ENCODE data around the gene EPHA3. TPM values are rescaled to one million over a fixed set of nuclear protein-coding genes. Genes with fewer than 3 reads are reported as not detected.

The EPHA3 gene
- total RNA-seq, 1 experiment from 2014 or later, result 0.74 TPM

DNA sequence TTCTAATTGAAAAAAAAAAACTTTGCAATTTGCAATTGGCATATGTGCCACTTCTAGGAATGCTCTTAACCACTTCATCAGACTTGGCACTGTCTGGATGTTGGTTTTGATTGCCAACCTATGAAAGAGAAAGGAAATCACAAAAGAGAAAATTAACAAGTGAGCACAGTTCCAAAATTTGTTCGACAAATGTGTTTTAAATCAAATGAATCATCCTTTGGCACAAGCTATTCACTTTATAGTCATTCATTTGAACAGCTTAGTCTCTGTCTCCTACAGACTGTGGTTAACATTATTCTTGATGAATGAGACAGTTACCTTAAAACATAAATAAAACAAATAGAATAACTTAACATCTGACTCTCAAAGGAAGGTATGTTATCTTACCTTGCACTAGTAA lies 265.0 kb downstream of the EPHA3 start:
- DNase-seq (ENCODE audit: low spot score) (no peak), ATAC-seq (no peak)
- peaks cover 7% of the 10 kb centered on the region for H3K36me3 Mint-ChIP-seq
- ChIA-PET CTCF (no interaction called here), POLR2A (no interaction called here)
- TF ChIP-seq, protein P1, sequence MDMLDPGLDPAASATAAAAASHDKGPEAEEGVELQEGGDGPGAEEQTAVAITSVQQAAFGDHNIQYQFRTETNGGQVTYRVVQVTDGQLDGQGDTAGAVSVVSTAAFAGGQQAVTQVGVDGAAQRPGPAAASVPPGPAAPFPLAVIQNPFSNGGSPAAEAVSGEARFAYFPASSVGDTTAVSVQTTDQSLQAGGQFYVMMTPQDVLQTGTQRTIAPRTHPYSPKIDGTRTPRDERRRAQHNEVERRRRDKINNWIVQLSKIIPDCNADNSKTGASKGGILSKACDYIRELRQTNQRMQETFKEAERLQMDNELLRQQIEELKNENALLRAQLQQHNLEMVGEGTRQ (CRISPR knock-in tag; IDR thresholded peaks at IDR 0.05), result no peak
- TF ChIP-seq ZNF138 (CRISPR knock-in tag; conservative IDR thresholded peaks at IDR 0.05), result no peak
- TF ChIP-seq, protein P2, sequence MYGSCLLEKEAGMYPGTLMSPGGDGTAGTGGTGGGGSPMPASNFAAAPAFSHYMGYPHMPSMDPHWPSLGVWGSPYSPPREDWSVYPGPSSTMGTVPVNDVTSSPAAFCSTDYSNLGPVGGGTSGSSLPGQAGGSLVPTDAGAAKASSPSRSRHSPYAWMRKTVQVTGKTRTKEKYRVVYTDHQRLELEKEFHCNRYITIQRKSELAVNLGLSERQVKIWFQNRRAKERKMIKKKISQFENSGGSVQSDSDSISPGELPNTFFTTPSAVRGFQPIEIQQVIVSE (CRISPR knock-in tag; IDR thresholded peaks at IDR 0.05; ENCODE audit: borderline replicate concordance), result no peak
- TF ChIP-seq, protein P3, sequence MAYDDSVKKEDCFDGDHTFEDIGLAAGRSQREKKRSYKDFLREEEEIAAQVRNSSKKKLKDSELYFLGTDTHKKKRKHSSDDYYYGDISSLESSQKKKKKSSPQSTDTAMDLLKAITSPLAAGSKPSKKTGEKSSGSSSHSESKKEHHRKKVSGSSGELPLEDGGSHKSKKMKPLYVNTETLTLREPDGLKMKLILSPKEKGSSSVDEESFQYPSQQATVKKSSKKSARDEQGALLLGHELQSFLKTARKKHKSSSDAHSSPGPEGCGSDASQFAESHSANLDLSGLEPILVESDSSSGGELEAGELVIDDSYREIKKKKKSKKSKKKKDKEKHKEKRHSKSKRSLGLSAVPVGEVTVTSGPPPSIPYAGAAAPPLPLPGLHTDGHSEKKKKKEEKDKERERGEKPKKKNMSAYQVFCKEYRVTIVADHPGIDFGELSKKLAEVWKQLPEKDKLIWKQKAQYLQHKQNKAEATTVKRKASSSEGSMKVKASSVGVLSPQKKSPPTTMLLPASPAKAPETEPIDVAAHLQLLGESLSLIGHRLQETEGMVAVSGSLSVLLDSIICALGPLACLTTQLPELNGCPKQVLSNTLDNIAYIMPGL (CRISPR knock-in tag; IDR thresholded peaks at IDR 0.05), result no peak
- TF ChIP-seq ZNF671 (CRISPR knock-in tag; IDR thresholded peaks at IDR 0.05), result no peak
- TF ChIP-seq NFE2L1 (CRISPR knock-in tag; IDR thresholded peaks at IDR 0.05), result no peak
- TF ChIP-seq ETV6 (CRISPR knock-in tag; IDR thresholded peaks at IDR 0.05), result no peak
- no peak for TF ChIP-seq JAZF1 (CRISPR knock-in tag; IDR thresholded peaks at IDR 0.05)
- TF ChIP-seq TEAD1 (CRISPR knock-in tag; IDR thresholded peaks at IDR 0.05), result no peak
- no peak for TF ChIP-seq FOXJ3 (CRISPR knock-in tag; IDR thresholded peaks at IDR 0.05; ENCODE audit: borderline replicate concordance)
- TF ChIP-seq, protein P4, sequence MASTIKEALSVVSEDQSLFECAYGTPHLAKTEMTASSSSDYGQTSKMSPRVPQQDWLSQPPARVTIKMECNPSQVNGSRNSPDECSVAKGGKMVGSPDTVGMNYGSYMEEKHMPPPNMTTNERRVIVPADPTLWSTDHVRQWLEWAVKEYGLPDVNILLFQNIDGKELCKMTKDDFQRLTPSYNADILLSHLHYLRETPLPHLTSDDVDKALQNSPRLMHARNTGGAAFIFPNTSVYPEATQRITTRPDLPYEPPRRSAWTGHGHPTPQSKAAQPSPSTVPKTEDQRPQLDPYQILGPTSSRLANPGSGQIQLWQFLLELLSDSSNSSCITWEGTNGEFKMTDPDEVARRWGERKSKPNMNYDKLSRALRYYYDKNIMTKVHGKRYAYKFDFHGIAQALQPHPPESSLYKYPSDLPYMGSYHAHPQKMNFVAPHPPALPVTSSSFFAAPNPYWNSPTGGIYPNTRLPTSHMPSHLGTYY (CRISPR knock-in tag; IDR thresholded peaks at IDR 0.05), result no peak
- no peak for TF ChIP-seq MYBL2 (CRISPR knock-in tag; IDR thresholded peaks at IDR 0.05)
- no peak for TF ChIP-seq NR2C2 (CRISPR knock-in tag; IDR thresholded peaks at IDR 0.05)
- TF ChIP-seq ZNF121 (CRISPR knock-in tag; IDR thresholded peaks at IDR 0.05), result no peak
- TF ChIP-seq PRRX2 (CRISPR knock-in tag; IDR thresholded peaks at IDR 0.05), result no peak
- TF ChIP-seq IRF2 (CRISPR knock-in tag; IDR thresholded peaks at IDR 0.05; ENCODE audit: borderline replicate concordance, low read depth), result no peak
- no peak for TF ChIP-seq ZNF232 (CRISPR knock-in tag; IDR thresholded peaks at IDR 0.05)
- no peak for TF ChIP-seq ZNF423 (CRISPR knock-in tag; IDR thresholded peaks at IDR 0.05)
- no peak for TF ChIP-seq SP1 (CRISPR knock-in tag; conservative IDR thresholded peaks at IDR 0.05)
- peaks cover 35% of the 10 kb centered on the region for H3K4me1 Mint-ChIP-seq
- peaks cover 8% of the 10 kb centered on the region for H3K9me3 Mint-ChIP-seq
- no peaks in the 10 kb centered on the region for H3K27me3 Mint-ChIP-seq (ENCODE audit: low read depth)
- H3K27ac Mint-ChIP-seq, result no peak overlapping the region
- no peak overlapping the region for H3K4me3 Mint-ChIP-seq

DNA sequence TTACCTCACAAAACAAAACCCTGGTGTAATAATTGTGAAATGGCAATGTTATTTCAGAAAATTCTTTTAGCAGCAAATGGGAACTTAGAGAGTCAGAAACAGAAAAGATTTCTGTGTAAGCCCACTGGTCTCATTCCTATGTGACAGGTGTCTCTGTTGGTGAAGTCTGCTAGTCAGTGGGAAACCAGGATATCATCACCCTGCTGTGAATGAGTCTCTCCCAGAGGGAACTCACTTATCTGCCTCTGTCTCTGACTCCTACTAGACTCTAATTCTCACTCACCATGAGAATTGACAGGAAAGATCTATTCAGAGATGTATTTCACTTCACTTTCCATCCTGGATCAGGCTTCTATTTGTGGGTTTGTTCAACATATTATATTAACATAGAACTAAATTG lies 266.0 kb downstream of the EPHA3 start:
- Mint-ChIP-seq H3K4me1 (peaks cover 38% of the 10 kb centered on the region), H3K27ac (no peak overlapping the region)
- CTCF ChIA-PET, result no interaction called here

More for the DNA sequence above, 266.0 kb downstream of the EPHA3 start:
- no peaks in the 10 kb centered on the region for H3K27me3 Mint-ChIP-seq (ENCODE audit: low read depth)
- H3K9me3 Mint-ChIP-seq, result peaks cover 7% of the 10 kb centered on the region
- peaks cover 7% of the 10 kb centered on the region for H3K36me3 Mint-ChIP-seq
- no peak for TF ChIP-seq TEAD4 (CRISPR knock-in tag; IDR thresholded peaks at IDR 0.05)
- TF ChIP-seq SMAD3 (CRISPR knock-in tag; IDR thresholded peaks at IDR 0.05; ENCODE audit: borderline replicate concordance), result no peak
- TF ChIP-seq, protein P5, sequence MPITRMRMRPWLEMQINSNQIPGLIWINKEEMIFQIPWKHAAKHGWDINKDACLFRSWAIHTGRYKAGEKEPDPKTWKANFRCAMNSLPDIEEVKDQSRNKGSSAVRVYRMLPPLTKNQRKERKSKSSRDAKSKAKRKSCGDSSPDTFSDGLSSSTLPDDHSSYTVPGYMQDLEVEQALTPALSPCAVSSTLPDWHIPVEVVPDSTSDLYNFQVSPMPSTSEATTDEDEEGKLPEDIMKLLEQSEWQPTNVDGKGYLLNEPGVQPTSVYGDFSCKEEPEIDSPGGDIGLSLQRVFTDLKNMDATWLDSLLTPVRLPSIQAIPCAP (CRISPR knock-in tag; IDR thresholded peaks at IDR 0.05), result no peak
- TF ChIP-seq, protein P6, sequence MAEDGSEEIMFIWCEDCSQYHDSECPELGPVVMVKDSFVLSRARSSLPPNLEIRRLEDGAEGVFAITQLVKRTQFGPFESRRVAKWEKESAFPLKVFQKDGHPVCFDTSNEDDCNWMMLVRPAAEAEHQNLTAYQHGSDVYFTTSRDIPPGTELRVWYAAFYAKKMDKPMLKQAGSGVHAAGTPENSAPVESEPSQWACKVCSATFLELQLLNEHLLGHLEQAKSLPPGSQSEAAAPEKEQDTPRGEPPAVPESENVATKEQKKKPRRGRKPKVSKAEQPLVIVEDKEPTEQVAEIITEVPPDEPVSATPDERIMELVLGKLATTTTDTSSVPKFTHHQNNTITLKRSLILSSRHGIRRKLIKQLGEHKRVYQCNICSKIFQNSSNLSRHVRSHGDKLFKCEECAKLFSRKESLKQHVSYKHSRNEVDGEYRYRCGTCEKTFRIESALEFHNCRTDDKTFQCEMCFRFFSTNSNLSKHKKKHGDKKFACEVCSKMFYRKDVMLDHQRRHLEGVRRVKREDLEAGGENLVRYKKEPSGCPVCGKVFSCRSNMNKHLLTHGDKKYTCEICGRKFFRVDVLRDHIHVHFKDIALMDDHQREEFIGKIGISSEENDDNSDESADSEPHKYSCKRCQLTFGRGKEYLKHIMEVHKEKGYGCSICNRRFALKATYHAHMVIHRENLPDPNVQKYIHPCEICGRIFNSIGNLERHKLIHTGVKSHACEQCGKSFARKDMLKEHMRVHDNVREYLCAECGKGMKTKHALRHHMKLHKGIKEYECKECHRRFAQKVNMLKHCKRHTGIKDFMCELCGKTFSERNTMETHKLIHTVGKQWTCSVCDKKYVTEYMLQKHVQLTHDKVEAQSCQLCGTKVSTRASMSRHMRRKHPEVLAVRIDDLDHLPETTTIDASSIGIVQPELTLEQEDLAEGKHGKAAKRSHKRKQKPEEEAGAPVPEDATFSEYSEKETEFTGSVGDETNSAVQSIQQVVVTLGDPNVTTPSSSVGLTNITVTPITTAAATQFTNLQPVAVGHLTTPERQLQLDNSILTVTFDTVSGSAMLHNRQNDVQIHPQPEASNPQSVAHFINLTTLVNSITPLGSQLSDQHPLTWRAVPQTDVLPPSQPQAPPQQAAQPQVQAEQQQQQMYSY (CRISPR knock-in tag; IDR thresholded peaks at IDR 0.05), result no peak
- no peak for TF ChIP-seq GRHL2 (CRISPR knock-in tag; IDR thresholded peaks at IDR 0.05; ENCODE audit: insufficient replicate concordance, severe bottlenecking)
- H3K4me3 Mint-ChIP-seq, result no peak overlapping the region
- ATAC-seq (0 out of 2 replicates have a peak, but pooled peaks have one; percentile 44), DNase-seq (ENCODE audit: low spot score) (no peak)
- POLR2A ChIA-PET, result no interaction called here

Measured in WTC11 (cell line).